GM12878 (cell line): Measurements from ENCODE around the gene APOBEC3C. TPM values are rescaled to one million over a fixed set of nuclear protein-coding genes. Genes with fewer than 3 reads are reported as not detected.
"Not testable (repeated sequence)": the region's sequence is repeated elsewhere in the genome, so short reads cannot be mapped to it uniquely, and the experiment has no call there.

ENCODE experiments used
- ATAC-seq: fragments of 200-7000 bp; cut with Tn5 transposase; 3 replicates; pipeline ENCODE4 v1.9.1; 2020; ENCODE audit warnings: mild to moderate bottlenecking, moderate library complexity
- BruUV-seq: library from RNA; stranded (reverse); fragments of 400-500 nt; replicated peaks from 2 replicates; lab custom pipeline; 2021; lab: Mats Ljungman, UMichigan
- CTCF ChIA-PET: fragments of 300-600 bp; sonication (Branson Sonifier 250); formaldehyde crosslinking; extraction: SDS; loops from one replicate; lab custom pipeline; 2021; ENCODE audit warnings: inconsistent platforms; lab: Yijun Ruan, JAX
- POLR2A ChIA-PET: fragments of 350-600 bp; formaldehyde crosslinking; extraction: SDS; loops from one replicate; lab custom pipeline; 2021; ENCODE audit warnings: inconsistent platforms; lab: Charles Lee
- RAD21 ChIA-PET: fragments of 300-600 bp; sonication (Branson Sonifier 250); formaldehyde crosslinking; loops from one replicate; lab custom pipeline; 2023; ENCODE audit warnings: antibody characterized with exemption; ENCODE audit not compliant: unreplicated experiment; lab: Charles Lee
- SMC1A ChIA-PET: fragments of 300-600 bp; sonication (Branson Sonifier 250); formaldehyde crosslinking; loops from one replicate; lab custom pipeline; 2023; ENCODE audit not compliant: unreplicated experiment, uncharacterized antibody; lab: Charles Lee
- DNase-seq: peaks from one replicate; pipeline ENCODE4 v3.0.0-alpha.2; 2011; ENCODE audit warnings: low read depth, low spot score
- FAIRE-seq: peaks from 3 replicates; lab custom pipeline; 2011; peaks lifted over from hg19 to GRCh38; lab: Jason Lieb, UNC
- H2AFZ ChIP-seq: 2 replicates; pipeline ENCODE4 v1.6.0; 2011; ENCODE audit warnings: low read depth, low read length, control low read depth; ENCODE audit not compliant: control insufficient read depth
- H3K27ac ChIP-seq: 2 replicates; pipeline ENCODE4 v1.5.1; 2011; ENCODE audit warnings: control low read depth; ENCODE audit not compliant: control insufficient read depth, insufficient read depth
- H3K27me3 ChIP-seq, 2 experiments: replicated peaks in 1 of 2; 2 replicates each; pipeline versions ENCODE4 v1.6.0 to v1.6.1; 2011; ENCODE audit warnings: low read length in 1 of 2; ENCODE audit not compliant: control insufficient read depth in 2 of 2, insufficient read depth in 2 of 2
- H3K36me3 ChIP-seq, 2 experiments: 2 replicates each; pipeline ENCODE4 v1.5.1; 2011; ENCODE audit warnings: low read length in 1 of 2; ENCODE audit not compliant: control insufficient read depth in 2 of 2, insufficient read depth in 2 of 2
- H3K4me1 ChIP-seq: 2 replicates; pipeline ENCODE4 v1.6.1; 2011; ENCODE audit warnings: mild to moderate bottlenecking, low read length, moderate library complexity, mixed read lengths; ENCODE audit not compliant: control insufficient read depth, insufficient read depth
- H3K4me2 ChIP-seq: 2 replicates; pipeline ENCODE4 v1.6.0; 2011; ENCODE audit warnings: control low read depth; ENCODE audit not compliant: control insufficient read depth, insufficient read depth
- H3K4me3 ChIP-seq: fragments of 200-600 bp; sonication (generic); 2 replicates; pipeline ENCODE4 v1.5.1; 2016
- H3K79me2 ChIP-seq: 2 replicates; pipeline ENCODE4 v1.6.0; 2011; ENCODE audit warnings: low read length; ENCODE audit not compliant: control insufficient read depth, insufficient read depth
- H3K9ac ChIP-seq: 2 replicates; pipeline ENCODE4 v1.8.0; 2011; ENCODE audit warnings: low read length, control low read depth, mixed read lengths; ENCODE audit not compliant: control insufficient read depth, insufficient read depth
- H3K9me3 ChIP-seq: replicated peaks from 3 replicates; pipeline ENCODE4 v1.5.1; 2011; ENCODE audit warnings: mild to moderate bottlenecking, low read length; ENCODE audit not compliant: control insufficient read depth, insufficient read depth
- H4K20me1 ChIP-seq: 2 replicates; pipeline ENCODE4 v1.6.0; 2011; ENCODE audit not compliant: control insufficient read depth, insufficient read depth
- BHLHE40 ChIP-seq, 2 experiments: fragments of 450-650 bp in 1 of 2; IDR thresholded peaks; 2 replicates each; pipeline ENCODE4 v1.6.1; 2011 to 2017; ENCODE audit warnings: low read depth in 2 of 2, borderline replicate concordance in 1 of 2, improper control_type of control experiment in 1 of 2, low read length in 1 of 2, mild to moderate bottlenecking in 1 of 2
- EP300 ChIP-seq, 2 experiments: fragments of 150-350 bp in 1 of 2; IDR thresholded peaks; 2 replicates each; pipeline ENCODE4 v1.6.1; 2011 to 2012; ENCODE audit warnings: low read depth in 2 of 2, low read length in 2 of 2, borderline replicate concordance in 1 of 2, improper control_type of control experiment in 1 of 2, inconsistent platforms in 1 of 2; ENCODE audit not compliant: control insufficient read depth in 1 of 2
- NFYA ChIP-seq: IDR thresholded peaks from 2 replicates; pipeline ENCODE4 v1.6.1; 2011; ENCODE audit warnings: low read depth, mild to moderate bottlenecking, low read length, improper control_type of control experiment, borderline replicate concordance
- NR2F1 ChIP-seq: fragments of 450-650 bp; conservative IDR thresholded peaks from 2 replicates; pipeline ENCODE4 v1.6.1; 2017; ENCODE audit warnings: mild to moderate bottlenecking
- SMAD1 ChIP-seq: fragments of 450-650 bp; IDR thresholded peaks from 2 replicates; pipeline ENCODE4 v1.6.1; 2018; ENCODE audit warnings: mild to moderate bottlenecking, low read depth; ENCODE audit not compliant: partially characterized antibody
- SMAD5 ChIP-seq: IDR thresholded peaks from 2 replicates; pipeline ENCODE4 v1.6.1; 2016; ENCODE audit warnings: antibody characterized with exemption, low read depth
- SP1 ChIP-seq: IDR thresholded peaks from one replicate; pipeline ENCODE4 v1.6.1; 2011; ENCODE audit warnings: low read depth, low read length
- SREBF2 ChIP-seq: IDR thresholded peaks from 2 replicates; pipeline ENCODE4 v1.6.1; 2012; ENCODE audit warnings: mild to moderate bottlenecking, low read length
- SUPT20H ChIP-seq: IDR thresholded peaks from 2 replicates; pipeline ENCODE4 v1.6.1; 2011; ENCODE audit warnings: low read depth, mild to moderate bottlenecking, low read length, moderate library complexity, borderline replicate concordance; ENCODE audit not compliant: control insufficient read depth
- TCF7 ChIP-seq: IDR thresholded peaks from 2 replicates; pipeline ENCODE4 v1.6.1; 2014; ENCODE audit warnings: antibody characterized with exemption, borderline replicate concordance
- WGBS: methylation state at CpG from one replicate; pipeline ENCODE4 v1.1.6; 2016; ENCODE audit warnings: low lambda C conversion rate; ENCODE audit not compliant: insufficient replicate concordance, insufficient coverage; ENCODE audit errors: missing lambda C conversion rate; 5-methylcytosine and 5-hydroxymethylcytosine counted together
- in situ Hi-C: fragments of 300-500 bp; cut with MboI; formaldehyde crosslinking; loops from 9 replicates; pipeline ENCODE4 v1.14.3; 2018; ENCODE audit warnings: mixed read lengths
- intact Hi-C: fragments of 100-400 bp; cut with micrococcal nuclease; formaldehyde crosslinking; loops from one replicate; pipeline ENCODE4 v1.14.2; 2022; ENCODE audit not compliant: unreplicated experiment
- polyA plus RNA-seq, 11 experiments: library from polyadenylated mRNA; depleted of rRNA in 4 of 11; unstranded in 6 of 11; stranded (reverse) in 5 of 11; fragments of >200 nt; fragmentation: Nextera tagmentation in 4 of 11; fragmentation: Illumina TruSeq in 1 of 11; extraction: Ambion mirVana in 4 of 11; extraction: Trizol in 1 of 11; gene quantifications; 1 replicate in 1 of 11; 2 replicates in 10 of 11; pipeline versions ENCODE4 v1.2.1 to v1.2.3, GENCODE V29; 2011 to 2016; ENCODE audit warnings: inconsistent platforms in 2 of 11, missing spikeins in 2 of 11, low read depth in 1 of 11
- total RNA-seq, 4 experiments: library from RNA; depleted of rRNA in 3 of 4; stranded (reverse); fragments of >200 nt in 3 of 4; fragmentation: Illumina TruSeq in 1 of 4; extraction: Trizol in 1 of 4; gene quantifications; 2 replicates each; pipeline versions ENCODE4 v1.2.1 to v1.2.3, GENCODE V29; 2013 to 2021
- TF ChIP-seq, protein P1 (sequence below): IDR thresholded peaks from 2 replicates; pipeline ENCODE4 v1.6.1; 2012; ENCODE audit warnings: improper control_type of control experiment, low read depth, low read length; ENCODE audit not compliant: insufficient replicate concordance

Gene APOBEC3C
- total and polyA plus RNA-seq, 10 of the 15 experiments (the other 5 are each of a cell fraction or from before 2014, with no cell fraction given), result 22.9 to 290 (median 156) TPM

DNA sequence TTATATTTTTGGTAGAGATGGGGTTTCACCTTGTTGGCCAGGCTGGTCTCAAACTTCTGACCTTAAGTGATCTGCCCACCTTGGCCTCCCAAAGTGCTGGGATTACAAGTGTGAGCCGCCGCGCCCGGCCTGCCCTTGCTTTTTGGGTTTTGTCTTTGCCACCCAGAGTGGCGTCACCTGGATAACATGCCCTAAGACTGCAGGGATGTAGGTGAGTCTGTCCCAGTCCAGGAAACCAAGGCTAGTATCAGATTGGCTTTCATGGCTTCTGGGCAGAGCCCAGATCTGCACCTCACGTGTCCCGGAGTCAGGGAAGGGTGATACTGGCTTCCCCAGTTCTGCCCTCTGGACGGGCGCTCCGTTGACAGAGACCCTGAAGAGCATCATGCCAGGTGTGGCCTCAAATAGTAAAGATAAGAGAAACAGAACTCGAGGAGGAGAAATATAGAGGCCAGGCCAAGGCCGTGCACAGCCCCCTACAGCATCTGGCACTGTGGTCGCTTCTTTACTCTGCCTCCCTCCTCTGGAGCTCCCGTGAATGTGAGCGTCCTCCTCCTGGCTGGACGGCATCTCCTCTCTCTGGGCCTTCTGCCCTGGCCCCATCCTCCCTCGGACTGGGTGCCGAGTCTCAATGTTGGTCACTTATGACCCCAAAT is 39.8 kb upstream of the APOBEC3C start (continued):
- TF ChIP-seq NFYA, result no peak

DNA sequence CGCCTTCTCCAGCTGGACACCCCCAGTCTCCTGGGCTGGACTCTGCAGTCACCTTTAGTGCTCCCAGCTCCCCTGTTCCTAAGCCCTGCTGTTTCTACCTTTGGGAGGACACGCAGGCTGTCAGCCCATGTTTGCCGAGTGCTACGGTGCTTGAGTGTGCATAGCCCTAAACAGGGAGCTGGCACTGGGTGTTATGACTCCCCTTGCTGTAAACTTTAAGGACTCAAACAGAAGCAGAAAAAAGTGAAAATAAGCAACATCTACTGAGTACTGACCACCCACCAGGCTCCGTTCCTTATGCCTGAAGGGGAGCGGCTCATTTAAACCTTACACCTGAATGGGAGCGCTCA is 39.3 kb upstream of the APOBEC3C start:
- SMC1A ChIA-PET, result interaction anchor here (1.6 to 6.9 kb wide), 2 partner anchors 9 to 29 kb away, joined by 6 to 50 read pairs; no protein-coding TSS in a partner anchor

DNA sequence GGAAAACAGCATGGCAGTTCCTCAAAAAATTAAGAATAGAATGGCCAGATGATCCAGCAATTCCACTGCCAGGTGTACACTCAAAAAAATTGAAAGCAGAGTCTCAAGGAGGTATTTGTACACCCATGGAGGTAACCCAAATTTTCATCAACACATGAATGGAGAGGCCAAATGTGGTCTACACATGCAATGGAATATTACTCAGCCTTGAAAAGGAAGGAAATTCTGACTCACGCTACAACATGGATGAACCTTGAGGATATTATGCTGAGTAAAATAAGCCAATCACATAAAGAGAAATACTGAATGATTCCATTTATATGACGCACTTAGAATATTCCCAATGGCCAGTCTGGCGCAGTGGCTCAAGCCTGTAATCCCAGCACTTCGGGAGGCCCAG is 36.8 kb upstream of the APOBEC3C start:
- in situ Hi-C loops, H3K36me3 ChIP-seq, SMC1A ChIA-PET, H3K9ac ChIP-seq, H3K4me3 ChIP-seq, FAIRE-seq, H2AFZ ChIP-seq, H3K4me2 ChIP-seq, ATAC-seq, H3K79me2 ChIP-seq, H3K27me3 ChIP-seq, H4K20me1 ChIP-seq, CTCF ChIA-PET, POLR2A ChIA-PET, H3K4me1 ChIP-seq, DNase-seq, BruUV-seq, intact Hi-C loops, H3K9me3 ChIP-seq, H3K27ac ChIP-seq: not testable (repeated sequence)
- WGBS, result 100% methylated on average over 4 of the region's 4 CpGs
- RAD21 ChIA-PET, result interaction anchor here (1.3 kb wide), 1 partner anchor 108 kb away, joined by 3 read pairs; no protein-coding TSS in a partner anchor

More for the DNA sequence above, 39.3 kb upstream of the APOBEC3C start:
- CTCF ChIA-PET, result interaction anchor here (1.3 to 7.8 kb wide), 8 partner anchors 9 to 176 kb away, joined by 3 to 73 read pairs (median 5); partner anchors contain the start of gene CBX6
- Histone ChIP-seq H3K9me3 (no peaks in the 10 kb centered on the region), H3K4me2 (no peak overlapping the region), H3K9ac (no peak overlapping the region), H4K20me1 (no peaks in the 10 kb centered on the region), H2AFZ (no peak overlapping the region), H3K79me2 (no peaks in the 10 kb centered on the region), H3K27me3 (no peaks in the 10 kb centered on the region; a peak in 1 of 4 replicates), H3K4me3 (no peak overlapping the region), H3K4me1 (no peaks in the 10 kb centered on the region), H3K27ac (no peak overlapping the region), H3K36me3 (no peaks in the 10 kb centered on the region)
- in situ Hi-C loops, result no loop called here
- ATAC-seq (no peak), DNase-seq (no peak), FAIRE-seq (no peak)
- TF ChIP-seq SUPT20H (no peak), EP300 (IDR thresholded peaks at IDR 0.05; ENCODE audit: borderline replicate concordance in 1 of 2, control insufficient read depth in 1 of 2, low read depth in 2 of 2, low read length in 2 of 2) (no peak), SREBF2 (no peak), TCF7 (no peak), SMAD1 (no peak), NR2F1 (no peak), BHLHE40 (IDR thresholded peaks at IDR 0.05; ENCODE audit: borderline replicate concordance in 1 of 2, low read depth in 2 of 2, low read length in 1 of 2) (no peak), SMAD5 (no peak), SP1 (no peak)
- TF ChIP-seq, protein P1, sequence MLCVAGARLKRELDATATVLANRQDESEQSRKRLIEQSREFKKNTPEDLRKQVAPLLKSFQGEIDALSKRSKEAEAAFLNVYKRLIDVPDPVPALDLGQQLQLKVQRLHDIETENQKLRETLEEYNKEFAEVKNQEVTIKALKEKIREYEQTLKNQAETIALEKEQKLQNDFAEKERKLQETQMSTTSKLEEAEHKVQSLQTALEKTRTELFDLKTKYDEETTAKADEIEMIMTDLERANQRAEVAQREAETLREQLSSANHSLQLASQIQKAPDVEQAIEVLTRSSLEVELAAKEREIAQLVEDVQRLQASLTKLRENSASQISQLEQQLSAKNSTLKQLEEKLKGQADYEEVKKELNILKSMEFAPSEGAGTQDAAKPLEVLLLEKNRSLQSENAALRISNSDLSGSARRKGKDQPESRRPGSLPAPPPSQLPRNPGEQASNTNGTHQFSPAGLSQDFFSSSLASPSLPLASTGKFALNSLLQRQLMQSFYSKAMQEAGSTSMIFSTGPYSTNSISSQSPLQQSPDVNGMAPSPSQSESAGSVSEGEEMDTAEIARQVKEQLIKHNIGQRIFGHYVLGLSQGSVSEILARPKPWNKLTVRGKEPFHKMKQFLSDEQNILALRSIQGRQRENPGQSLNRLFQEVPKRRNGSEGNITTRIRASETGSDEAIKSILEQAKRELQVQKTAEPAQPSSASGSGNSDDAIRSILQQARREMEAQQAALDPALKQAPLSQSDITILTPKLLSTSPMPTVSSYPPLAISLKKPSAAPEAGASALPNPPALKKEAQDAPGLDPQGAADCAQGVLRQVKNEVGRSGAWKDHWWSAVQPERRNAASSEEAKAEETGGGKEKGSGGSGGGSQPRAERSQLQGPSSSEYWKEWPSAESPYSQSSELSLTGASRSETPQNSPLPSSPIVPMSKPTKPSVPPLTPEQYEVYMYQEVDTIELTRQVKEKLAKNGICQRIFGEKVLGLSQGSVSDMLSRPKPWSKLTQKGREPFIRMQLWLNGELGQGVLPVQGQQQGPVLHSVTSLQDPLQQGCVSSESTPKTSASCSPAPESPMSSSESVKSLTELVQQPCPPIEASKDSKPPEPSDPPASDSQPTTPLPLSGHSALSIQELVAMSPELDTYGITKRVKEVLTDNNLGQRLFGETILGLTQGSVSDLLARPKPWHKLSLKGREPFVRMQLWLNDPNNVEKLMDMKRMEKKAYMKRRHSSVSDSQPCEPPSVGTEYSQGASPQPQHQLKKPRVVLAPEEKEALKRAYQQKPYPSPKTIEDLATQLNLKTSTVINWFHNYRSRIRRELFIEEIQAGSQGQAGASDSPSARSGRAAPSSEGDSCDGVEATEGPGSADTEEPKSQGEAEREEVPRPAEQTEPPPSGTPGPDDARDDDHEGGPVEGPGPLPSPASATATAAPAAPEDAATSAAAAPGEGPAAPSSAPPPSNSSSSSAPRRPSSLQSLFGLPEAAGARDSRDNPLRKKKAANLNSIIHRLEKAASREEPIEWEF, result no peak
- 85% methylated on average over 7 of the region's 7 CpGs for WGBS
- POLR2A ChIA-PET, result no interaction called here
- RAD21 ChIA-PET, result interaction anchor here (0.7 to 5.2 kb wide), 5 partner anchors 30 to 615 kb away, joined by 3 to 39 read pairs (median 3); no protein-coding TSS in a partner anchor
- no TSS peak for BruUV-seq
- intact Hi-C loops, result no loop called here
